Hepatocyte (in vitro differentiated cells): ENCODE results near the gene VCAN. TPM values are rescaled to one million over a fixed set of nuclear protein-coding genes. Genes with fewer than 3 reads are reported as not detected.

ENCODE experiments used
- DNase-seq: peaks from one replicate; pipeline ENCODE4 v3.0.0-alpha.2; 2016; ENCODE audit warnings: low spot score
- H2AFZ ChIP-seq: fragments of 200-600 bp; sonication (generic); 2 replicates; pipeline ENCODE4 v1.6.0; 2016; ENCODE audit warnings: antibody characterized with exemption, mild to moderate bottlenecking
- H3K27ac ChIP-seq: fragments of 200-600 bp; sonication (generic); 2 replicates; pipeline ENCODE4 v1.5.1; 2016; ENCODE audit warnings: mild to moderate bottlenecking
- H3K27me3 ChIP-seq: fragments of 200-600 bp; sonication (generic); 2 replicates; pipeline ENCODE4 v1.6.1; 2016
- H3K36me3 ChIP-seq: fragments of 200-600 bp; sonication (generic); replicated peaks from 2 replicates; pipeline ENCODE4 v1.5.1; 2016; ENCODE audit warnings: low read depth; ENCODE audit not compliant: insufficient read depth
- H3K4me1 ChIP-seq: fragments of 200-600 bp; sonication (generic); 2 replicates; pipeline ENCODE4 v1.5.1; 2016; ENCODE audit warnings: mild to moderate bottlenecking, moderate library complexity; ENCODE audit not compliant: insufficient read depth
- H3K4me2 ChIP-seq: fragments of 200-600 bp; sonication (generic); 2 replicates; pipeline ENCODE4 v1.6.0; 2016
- H3K4me3 ChIP-seq: fragments of 200-600 bp; sonication (generic); 2 replicates; pipeline ENCODE4 v1.5.1; 2016; ENCODE audit warnings: mild to moderate bottlenecking
- H3K79me2 ChIP-seq: fragments of 200-600 bp; sonication (generic); 2 replicates; pipeline ENCODE4 v1.6.0; 2017; ENCODE audit warnings: mild to moderate bottlenecking
- H3K9me2 ChIP-seq: fragments of 200-600 bp; sonication (generic); replicated peaks from 2 replicates; pipeline ENCODE4 v1.6.0; 2017; ENCODE audit warnings: mild to moderate bottlenecking; ENCODE audit not compliant: insufficient read depth
- H3K9me3 ChIP-seq: fragments of 200-600 bp; sonication (generic); 2 replicates; pipeline ENCODE4 v1.5.1; 2016; ENCODE audit warnings: low read depth, mild to moderate bottlenecking
- H4K20me1 ChIP-seq: fragments of 200-600 bp; sonication (generic); 2 replicates; pipeline ENCODE4 v1.6.0; 2016; ENCODE audit warnings: mild to moderate bottlenecking; ENCODE audit not compliant: insufficient read depth, poor library complexity, severe bottlenecking
- EZH2 ChIP-seq: fragments of 200-600 bp; sonication (generic); IDR thresholded peaks from 2 replicates; pipeline ENCODE4 v1.6.1; 2016; ENCODE audit warnings: antibody characterized with exemption, mild to moderate bottlenecking, borderline replicate concordance
- EZH2phosphoT487 ChIP-seq: fragments of 200-600 bp; sonication (generic); IDR thresholded peaks from one replicate; pipeline ENCODE4 v1.6.1; 2018; ENCODE audit warnings: antibody characterized with exemption, mild to moderate bottlenecking, low read depth, moderate library complexity; ENCODE audit not compliant: unreplicated experiment, severe bottlenecking
- WGBS: methylation state at CpG from one replicate; pipeline ENCODE4 v1.1.6; 2016; ENCODE audit warnings: low lambda C conversion rate; ENCODE audit errors: missing lambda C conversion rate; 5-methylcytosine and 5-hydroxymethylcytosine counted together
- polyA plus RNA-seq: library from polyadenylated mRNA; unstranded; fragments of >200 nt; fragmentation: Nextera tagmentation; extraction: Ambion mirVana; gene quantifications from 2 replicates; pipeline ENCODE4 v1.2.1, GENCODE V29; 2016
- total RNA-seq: library from RNA; depleted of rRNA; stranded (reverse); fragments of >200 nt; gene quantifications from 2 replicates; pipeline ENCODE4 v1.2.3, GENCODE V29; 2014
- TF ChIP-seq, protein P1 (sequence below): fragments of 200-600 bp; sonication (generic); IDR thresholded peaks from 2 replicates; pipeline ENCODE4 v1.5.1; 2016; ENCODE audit warnings: antibody characterized with exemption, mild to moderate bottlenecking; ENCODE audit not compliant: poor library complexity

The VCAN gene
- total RNA-seq, result 367 and 398 TPM in 2 replicates
- 98.0 and 104 TPM in 2 replicates for polyA plus RNA-seq

DNA sequence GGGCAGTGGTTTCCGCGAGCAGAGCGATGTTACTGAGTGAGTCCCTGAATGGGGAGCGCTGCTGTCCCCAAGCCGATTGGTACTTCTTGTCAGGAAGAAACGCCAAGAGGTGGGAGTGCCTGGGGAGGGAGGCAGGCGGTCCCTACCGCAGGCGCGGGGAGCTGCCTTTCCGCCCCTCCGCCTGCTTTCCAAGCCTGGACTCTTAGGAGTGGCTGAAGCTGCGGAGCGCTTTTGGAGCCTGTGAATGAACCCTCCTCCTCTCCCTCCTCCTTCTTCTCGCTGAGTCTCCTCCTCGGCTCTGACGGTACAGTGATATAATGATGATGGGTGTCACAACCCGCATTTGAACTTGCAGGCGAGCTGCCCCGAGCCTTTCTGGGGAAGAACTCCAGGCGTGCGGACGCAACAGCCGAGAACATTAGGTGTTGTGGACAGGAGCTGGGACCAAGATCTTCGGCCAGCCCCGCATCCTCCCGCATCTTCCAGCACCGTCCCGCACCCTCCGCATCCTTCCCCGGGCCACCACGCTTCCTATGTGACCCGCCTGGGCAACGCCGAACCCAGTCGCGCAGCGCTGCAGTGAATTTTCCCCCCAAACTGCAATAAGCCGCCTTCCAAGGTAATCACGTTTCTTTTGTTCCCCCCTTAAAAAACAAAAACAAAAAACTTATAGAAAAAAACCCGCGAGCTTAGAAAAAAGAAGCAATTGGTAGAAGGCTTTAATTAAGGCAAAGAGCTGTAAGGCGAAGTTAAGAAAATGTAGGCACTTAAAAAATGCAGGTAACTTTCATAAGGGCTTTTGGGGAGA lies at the start of gene VCAN:
VCAN (plus strand) TSS at position 340 of the 808 bp plus-strand sequence. CDS start 11,775 bp downstream, outside the sequence.
- Histone ChIP-seq H2AFZ (peak within 1 kb of the TSS; percentile 61), H3K9me2 (no peaks in the 10 kb centered on the region), H3K27ac (peak within 1 kb of the TSS; percentile 94), H3K36me3 (no peaks in the 10 kb centered on the region), H4K20me1 (no peaks in the 10 kb centered on the region), H3K79me2 (peaks cover 30% of the 10 kb centered on the region), H3K4me1 (peaks cover 18% of the 10 kb centered on the region), H3K4me2 (peak within 1 kb of the TSS; percentile 84), H3K4me3 (peak within 1 kb of the TSS; percentile 91), H3K9me3 (no peaks in the 10 kb centered on the region), H3K27me3 (no peaks in the 10 kb centered on the region)
- WGBS, result under 1% methylated on average over 43 of the region's 43 CpGs
- TF ChIP-seq, protein P1, sequence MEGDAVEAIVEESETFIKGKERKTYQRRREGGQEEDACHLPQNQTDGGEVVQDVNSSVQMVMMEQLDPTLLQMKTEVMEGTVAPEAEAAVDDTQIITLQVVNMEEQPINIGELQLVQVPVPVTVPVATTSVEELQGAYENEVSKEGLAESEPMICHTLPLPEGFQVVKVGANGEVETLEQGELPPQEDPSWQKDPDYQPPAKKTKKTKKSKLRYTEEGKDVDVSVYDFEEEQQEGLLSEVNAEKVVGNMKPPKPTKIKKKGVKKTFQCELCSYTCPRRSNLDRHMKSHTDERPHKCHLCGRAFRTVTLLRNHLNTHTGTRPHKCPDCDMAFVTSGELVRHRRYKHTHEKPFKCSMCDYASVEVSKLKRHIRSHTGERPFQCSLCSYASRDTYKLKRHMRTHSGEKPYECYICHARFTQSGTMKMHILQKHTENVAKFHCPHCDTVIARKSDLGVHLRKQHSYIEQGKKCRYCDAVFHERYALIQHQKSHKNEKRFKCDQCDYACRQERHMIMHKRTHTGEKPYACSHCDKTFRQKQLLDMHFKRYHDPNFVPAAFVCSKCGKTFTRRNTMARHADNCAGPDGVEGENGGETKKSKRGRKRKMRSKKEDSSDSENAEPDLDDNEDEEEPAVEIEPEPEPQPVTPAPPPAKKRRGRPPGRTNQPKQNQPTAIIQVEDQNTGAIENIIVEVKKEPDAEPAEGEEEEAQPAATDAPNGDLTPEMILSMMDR, result no peak
- TF ChIP-seq EZH2 (no peak), EZH2phosphoT487 (no peak)
- DNase-seq, result peak; percentile 84

DNA sequence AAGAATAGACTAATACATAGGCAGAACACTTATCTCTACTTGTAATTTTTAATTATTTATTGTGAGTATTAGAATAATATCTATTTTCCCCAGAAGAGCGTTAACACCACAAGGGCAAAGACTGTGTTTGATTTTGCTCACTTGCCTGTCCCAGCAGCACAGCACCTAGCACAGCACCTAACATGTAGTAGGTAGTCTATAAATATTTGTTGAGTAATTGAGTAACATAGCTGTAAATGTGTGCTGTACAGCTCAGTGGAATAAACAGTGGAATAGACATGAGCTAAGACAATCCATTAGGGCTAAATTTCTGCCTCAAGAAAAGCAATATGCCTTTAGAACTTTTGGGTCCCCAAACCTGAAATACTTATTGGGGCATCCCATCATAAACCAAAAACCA lies 49.3 kb upstream of the VCAN start:
- H3K4me1 ChIP-seq, result no peaks in the 10 kb centered on the region
- H3K9me3 ChIP-seq, result no peaks in the 10 kb centered on the region
- no peak overlapping the region for H3K4me2 ChIP-seq
- H3K4me3 ChIP-seq, result no peak overlapping the region
- DNase-seq, result no peak
- H3K27me3 ChIP-seq, result no peaks in the 10 kb centered on the region
- H2AFZ ChIP-seq, result no peak overlapping the region
- H3K36me3 ChIP-seq, result no peaks in the 10 kb centered on the region
- H3K79me2 ChIP-seq, result no peaks in the 10 kb centered on the region
- no peak overlapping the region for H3K27ac ChIP-seq
- WGBS, result 38% methylated on average over 1 of the region's 1 CpG
- H4K20me1 ChIP-seq, result no peaks in the 10 kb centered on the region
- no peaks in the 10 kb centered on the region for H3K9me2 ChIP-seq
- no peak for TF ChIP-seq EZH2phosphoT487
- TF ChIP-seq, protein P1, result no peak
- no peak for TF ChIP-seq EZH2

DNA sequence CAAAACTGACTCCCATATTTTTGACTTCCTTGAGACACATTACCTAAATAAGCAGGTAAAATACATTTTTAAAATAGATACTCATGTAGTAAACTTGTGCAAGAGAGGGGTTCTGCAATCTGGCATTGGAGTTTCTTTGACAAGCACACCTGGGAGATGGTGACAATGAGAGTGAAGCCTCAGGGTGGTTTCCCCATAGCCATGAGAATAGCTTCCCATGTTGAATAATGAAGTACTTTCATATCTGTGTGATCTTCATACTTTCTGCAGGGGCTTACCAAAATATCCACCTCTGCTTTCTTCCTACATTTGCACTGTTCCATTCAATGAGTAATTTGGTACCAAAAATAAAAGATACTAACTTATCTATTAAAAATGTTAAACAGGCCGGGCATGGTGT lies 44.7 kb upstream of the VCAN start:
- H3K27ac ChIP-seq, result no peak overlapping the region
- H3K4me3 ChIP-seq, result no peak overlapping the region
- H3K27me3 ChIP-seq, result no peaks in the 10 kb centered on the region
- no peak overlapping the region for H2AFZ ChIP-seq
- no peaks in the 10 kb centered on the region for H3K9me3 ChIP-seq
- TF ChIP-seq EZH2phosphoT487, result no peak
- TF ChIP-seq, protein P1, result no peak
- TF ChIP-seq EZH2, result no peak
- no peaks in the 10 kb centered on the region for H3K79me2 ChIP-seq
- 95% methylated on average over 1 of the region's 1 CpG for WGBS
- H3K9me2 ChIP-seq, result no peaks in the 10 kb centered on the region
- DNase-seq, result no peak
- no peaks in the 10 kb centered on the region for H4K20me1 ChIP-seq
- no peak overlapping the region for H3K4me2 ChIP-seq
- H3K4me1 ChIP-seq, result no peaks in the 10 kb centered on the region
- H3K36me3 ChIP-seq, result no peaks in the 10 kb centered on the region
